GM12864 (cell line): ENCODE measurements around the gene OTX2.

Experiments
- DNase-seq: peaks from one replicate; pipeline ENCODE4 v3.0.0-alpha.2; 2011; ENCODE audit warnings: low read depth
- H3K4me3 ChIP-seq: 2 replicates; pipeline ENCODE4 v1.5.1; 2011; ENCODE audit warnings: mild to moderate bottlenecking, low read depth, low read length, control low read depth
- CTCF ChIP-seq: IDR thresholded peaks from 2 replicates; pipeline ENCODE4 v1.5.1; 2011; ENCODE audit warnings: low read depth, mild to moderate bottlenecking, moderate library complexity, low read length, control low read depth, inconsistent platforms; ENCODE audit errors: missing control alignments

The OTX2 gene

GRCh38 chr14:56801920-56802319 lies 8.4 kb downstream of the OTX2 start:
- no peak for TF ChIP-seq CTCF
- H3K4me3 ChIP-seq = no peak overlapping the region
- no peak for DNase-seq

- TF ChIP-seq CTCF = no peak
- DNase-seq = no peak
- no peak overlapping the region for H3K4me3 ChIP-seq
Measured at GRCh38 chr14:56799343-56799645, 11.0 kb downstream of the OTX2 start.

- no peak overlapping the region for H3K4me3 ChIP-seq
- TF ChIP-seq CTCF = no peak
- DNase-seq = no peak
Measured at GRCh38 chr14:56798447-56799342, 11.6 kb downstream of the OTX2 start.

DNA sequence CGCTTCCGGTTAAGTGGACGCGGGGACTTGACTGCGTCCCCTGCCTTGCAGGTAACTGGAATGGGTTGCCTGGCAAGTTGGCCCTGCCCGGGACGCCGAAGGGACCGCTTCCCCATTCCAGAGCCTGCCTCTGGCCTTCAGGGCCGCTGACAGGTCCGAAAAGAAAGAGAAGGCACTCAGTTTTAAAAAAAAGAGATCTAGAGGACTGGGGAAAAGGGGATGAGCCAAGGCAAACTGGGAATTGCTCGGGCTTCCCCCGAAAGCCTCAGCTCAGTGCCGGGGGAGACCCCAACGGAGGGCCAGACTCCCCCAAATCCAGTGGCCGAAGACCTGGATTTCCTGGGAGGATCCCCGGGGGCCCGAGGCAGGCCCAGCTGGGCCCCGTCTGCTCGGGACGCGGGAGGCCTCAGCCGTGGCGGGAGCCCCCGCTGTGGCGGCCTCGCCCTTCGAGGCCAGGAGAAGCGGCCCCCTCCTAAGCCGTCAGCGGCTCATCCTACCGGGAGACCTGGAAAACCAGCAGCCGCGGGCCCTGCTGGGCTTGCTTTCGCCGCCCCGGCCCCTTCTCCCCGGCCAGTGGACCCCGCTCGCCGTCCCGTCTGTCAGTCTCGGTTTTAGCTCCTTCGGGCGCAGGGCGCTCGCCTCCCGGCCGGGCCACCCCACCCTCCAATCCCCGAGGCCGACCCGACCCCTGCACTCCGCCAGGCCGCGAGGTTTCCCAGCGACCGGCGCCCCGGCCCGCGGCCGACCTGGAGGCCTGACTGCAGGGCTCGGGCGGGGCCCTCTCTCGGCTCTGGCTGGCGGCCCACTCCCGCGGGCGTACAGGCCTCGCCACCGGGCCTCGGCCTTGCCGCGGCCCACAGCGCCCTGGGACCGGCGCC lies 12.5 kb downstream of the OTX2 start:
- no peak for TF ChIP-seq CTCF
- no peak for DNase-seq
- H3K4me3 ChIP-seq = no peak overlapping the region

DNA sequence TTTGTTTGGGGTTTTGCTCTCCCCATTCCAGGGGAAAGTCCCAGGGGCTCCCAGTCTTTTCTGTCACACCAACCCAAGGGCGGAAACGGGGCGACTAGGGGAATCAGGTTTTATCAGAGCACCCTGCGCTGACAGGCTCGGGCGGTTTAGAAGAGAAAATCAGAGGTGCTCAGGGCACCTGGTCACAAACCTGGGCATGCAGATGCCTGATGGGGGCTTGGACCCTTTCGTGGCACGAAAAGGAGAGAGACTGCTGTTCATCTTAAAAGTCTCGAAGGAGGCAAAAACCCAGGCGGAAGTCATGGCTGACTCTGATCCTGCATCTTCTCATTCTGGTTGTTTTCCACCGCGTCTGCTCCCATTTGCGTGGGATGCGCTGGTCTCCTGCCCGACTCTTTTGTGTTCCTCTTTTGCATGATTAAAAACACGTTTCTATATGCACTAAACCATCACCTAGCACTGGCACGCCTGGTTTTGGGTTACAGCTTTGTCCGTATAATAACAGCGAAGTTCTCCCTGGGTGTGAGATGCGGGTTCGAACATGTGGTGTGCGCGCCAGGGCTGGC lies 13.2 kb downstream of the OTX2 start:
- no peak overlapping the region for H3K4me3 ChIP-seq
- DNase-seq = no peak
- TF ChIP-seq CTCF = no peak

- no peak for TF ChIP-seq CTCF
- no peak overlapping the region for H3K4me3 ChIP-seq
- no peak for DNase-seq
Measured at GRCh38 chr14:56796259-56796658, 14.0 kb downstream of the OTX2 start.
